ENCODE results near the gene SNTG2. TPM values are rescaled to one million over a fixed set of nuclear protein-coding genes. Genes with fewer than 3 reads are reported as not detected.

Gene SNTG2
- total and polyA plus RNA-seq, 4 donors, result not detected

- Histone ChIP-seq H3K9ac (ENCODE audit: low read depth in 1 of 2, low read length in 2 of 2) (no peak overlapping the region), H3K4me1 (ENCODE audit: control insufficient read depth in 4 of 4, insufficient read depth in 4 of 4, low read length in 3 of 4) (no peaks in the 10 kb centered on the region), H3K27me3 (ENCODE audit: control insufficient read depth in 4 of 4, insufficient read depth in 4 of 4, low read length in 3 of 4) (peaks cover 0 to 2% (median 0%) of the 10 kb centered on the region in 4 donors), H3K27ac (ENCODE audit: low read depth in 1 of 2, low read length in 2 of 2) (no peak overlapping the region), H3K36me3 (ENCODE audit: control insufficient read depth in 4 of 4, insufficient read depth in 3 of 4, low read depth in 1 of 4, low read length in 3 of 4) (no peaks in the 10 kb centered on the region), H3K4me3 (ENCODE audit: low read depth in 1 of 3, low read length in 3 of 3) (no peak overlapping the region), H3K9me3 (ENCODE audit: control insufficient read depth in 4 of 4, low read length in 3 of 4) (no peaks in the 10 kb centered on the region)
- no peak for DNase-seq (ENCODE audit: low spot score)
- 71% methylated on average over 14 of the region's 14 CpGs for WGBS
- TF ChIP-seq, protein P1, sequence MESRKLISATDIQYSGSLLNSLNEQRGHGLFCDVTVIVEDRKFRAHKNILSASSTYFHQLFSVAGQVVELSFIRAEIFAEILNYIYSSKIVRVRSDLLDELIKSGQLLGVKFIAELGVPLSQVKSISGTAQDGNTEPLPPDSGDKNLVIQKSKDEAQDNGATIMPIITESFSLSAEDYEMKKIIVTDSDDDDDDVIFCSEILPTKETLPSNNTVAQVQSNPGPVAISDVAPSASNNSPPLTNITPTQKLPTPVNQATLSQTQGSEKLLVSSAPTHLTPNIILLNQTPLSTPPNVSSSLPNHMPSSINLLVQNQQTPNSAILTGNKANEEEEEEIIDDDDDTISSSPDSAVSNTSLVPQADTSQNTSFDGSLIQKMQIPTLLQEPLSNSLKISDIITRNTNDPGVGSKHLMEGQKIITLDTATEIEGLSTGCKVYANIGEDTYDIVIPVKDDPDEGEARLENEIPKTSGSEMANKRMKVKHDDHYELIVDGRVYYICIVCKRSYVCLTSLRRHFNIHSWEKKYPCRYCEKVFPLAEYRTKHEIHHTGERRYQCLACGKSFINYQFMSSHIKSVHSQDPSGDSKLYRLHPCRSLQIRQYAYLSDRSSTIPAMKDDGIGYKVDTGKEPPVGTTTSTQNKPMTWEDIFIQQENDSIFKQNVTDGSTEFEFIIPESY (IDR thresholded peaks at IDR 0.05), result no peak
- no peak for TF ChIP-seq RXRA (IDR thresholded peaks at IDR 0.05)
- no peak for TF ChIP-seq JUND (IDR thresholded peaks at IDR 0.05)
- TF ChIP-seq EGR1 (IDR thresholded peaks at IDR 0.05; ENCODE audit: low read depth in 2 of 2), result no peak
These were observed 131.0 kb downstream of the SNTG2 start for GRCh38 chr2:1081451-1082225.

- H3K36me3 ChIP-seq (ENCODE audit: control insufficient read depth in 4 of 4, insufficient read depth in 3 of 4, low read depth in 1 of 4, low read length in 3 of 4), result no peaks in the 10 kb centered on the region
- no peak overlapping the region for H3K4me3 ChIP-seq (ENCODE audit: low read depth in 1 of 3, low read length in 3 of 3)
- 70% methylated on average over 17 of the region's 17 CpGs for WGBS
- no peaks in the 10 kb centered on the region for H3K4me1 ChIP-seq (ENCODE audit: control insufficient read depth in 4 of 4, insufficient read depth in 4 of 4, low read length in 3 of 4)
- H3K27ac ChIP-seq (ENCODE audit: low read depth in 1 of 2, low read length in 2 of 2), result no peak overlapping the region
- DNase-seq (ENCODE audit: low spot score), result no peak
- no peak overlapping the region for H3K9ac ChIP-seq (ENCODE audit: low read depth in 1 of 2, low read length in 2 of 2)
- H3K27me3 ChIP-seq (ENCODE audit: control insufficient read depth in 4 of 4, insufficient read depth in 4 of 4, low read length in 3 of 4), result peaks cover 0 to 2% (median 0%) of the 10 kb centered on the region in 4 donors
- TF ChIP-seq, protein P1 (IDR thresholded peaks at IDR 0.05), result no peak
- TF ChIP-seq JUND (IDR thresholded peaks at IDR 0.05) (no peak), RXRA (IDR thresholded peaks at IDR 0.05) (no peak), YY1 (IDR thresholded peaks at IDR 0.05) (no peak), HNF4A (conservative IDR thresholded peaks at IDR 0.05) (no peak), HNF4G (IDR thresholded peaks at IDR 0.05) (no peak), GABPA (IDR thresholded peaks at IDR 0.05 in 1 of 2, conservative IDR thresholded peaks at IDR 0.05 in 1 of 2) (no peak), FOXA2 (IDR thresholded peaks at IDR 0.05) (no peak), NR2F2 (IDR thresholded peaks at IDR 0.05) (no peak), TAF1 (conservative IDR thresholded peaks at IDR 0.05) (no peak), REST (IDR thresholded peaks at IDR 0.05) (no peak), EGR1 (IDR thresholded peaks at IDR 0.05; ENCODE audit: low read depth in 2 of 2) (no peak), RAD21 (IDR thresholded peaks at IDR 0.05) (no peak)
- H3K9me3 ChIP-seq (ENCODE audit: control insufficient read depth in 4 of 4, low read length in 3 of 4), result no peaks in the 10 kb centered on the region
These were observed 132.0 kb downstream of the SNTG2 start for GRCh38 chr2:1082456-1083205.
